Urothelium cell line (cell line): ENCODE measurements around the gene MTHFD1.
"Not testable (repeated sequence)": the region's sequence is repeated elsewhere in the genome, so short reads cannot be mapped to it uniquely, and the experiment has no call there.

Source experiments
- DNase-seq: peaks from one replicate; pipeline ENCODE4 v3.0.0; 2011; ENCODE audit warnings: low spot score, mixed read lengths
- FAIRE-seq: peaks from 2 replicates; lab custom pipeline; 2011; peaks lifted over from hg19 to GRCh38; lab: Jason Lieb, UNC

MTHFD1 gene

DNA sequence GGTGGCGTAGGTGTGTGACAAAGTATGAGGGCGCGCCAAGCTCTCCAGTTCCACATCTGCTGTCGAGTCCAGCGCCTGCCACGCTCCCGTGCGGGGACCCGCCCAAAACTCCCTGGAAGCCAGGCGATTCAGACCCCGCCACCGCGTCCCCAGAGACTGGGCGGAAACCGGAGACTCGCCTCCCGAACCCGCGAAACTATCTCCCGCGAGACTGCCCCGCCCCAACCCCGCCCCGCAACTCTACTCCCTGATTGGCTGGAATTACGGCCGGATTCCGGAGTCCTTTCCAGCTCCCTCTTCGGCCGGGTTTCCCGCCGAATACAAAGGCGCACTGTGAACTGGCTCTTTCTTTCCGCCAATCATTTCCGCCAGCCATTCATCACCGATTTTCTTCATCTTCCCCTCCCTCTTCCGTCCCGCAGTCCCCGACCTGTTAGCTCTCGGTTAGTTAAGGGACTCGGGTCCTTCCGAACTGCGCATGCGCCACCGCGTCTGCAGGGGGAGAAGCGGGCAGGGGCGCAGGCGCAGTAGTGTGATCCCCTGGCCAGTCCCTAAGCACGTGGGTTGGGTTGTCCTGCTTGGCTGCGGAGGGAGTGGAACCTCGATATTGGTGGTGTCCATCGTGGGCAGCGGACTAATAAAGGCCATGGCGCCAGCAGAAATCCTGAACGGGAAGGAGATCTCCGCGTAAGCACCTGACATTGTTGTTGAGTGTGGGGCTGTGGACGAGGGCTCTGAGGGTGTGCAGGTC lies at the start of gene MTHFD1:
TSS of gene MTHFD1 (plus strand) at position 572 of the 751 bp plus-strand sequence. CDS start at position 647, 75 bp downstream.
- DNase-seq (peak; percentile 100), FAIRE-seq (peak; percentile 99)

- DNase-seq, result peak; percentile 100
- FAIRE-seq, result peak; percentile 99
Observed at GRCh38 chr14:64338616-64339316, 49.4 kb upstream of the MTHFD1 start.

GRCh38 chr14:64340560-64341196 lies 47.5 kb upstream of the MTHFD1 start:
- no peak for FAIRE-seq
- no peak for DNase-seq

GRCh38 chr14:64347748-64348147 lies 40.4 kb upstream of the MTHFD1 start:
- FAIRE-seq (no peak), DNase-seq (no peak)

- FAIRE-seq (no peak), DNase-seq (no peak)
Observed at GRCh38 chr14:64349741-64350490, 38.2 kb upstream of the MTHFD1 start.

DNA sequence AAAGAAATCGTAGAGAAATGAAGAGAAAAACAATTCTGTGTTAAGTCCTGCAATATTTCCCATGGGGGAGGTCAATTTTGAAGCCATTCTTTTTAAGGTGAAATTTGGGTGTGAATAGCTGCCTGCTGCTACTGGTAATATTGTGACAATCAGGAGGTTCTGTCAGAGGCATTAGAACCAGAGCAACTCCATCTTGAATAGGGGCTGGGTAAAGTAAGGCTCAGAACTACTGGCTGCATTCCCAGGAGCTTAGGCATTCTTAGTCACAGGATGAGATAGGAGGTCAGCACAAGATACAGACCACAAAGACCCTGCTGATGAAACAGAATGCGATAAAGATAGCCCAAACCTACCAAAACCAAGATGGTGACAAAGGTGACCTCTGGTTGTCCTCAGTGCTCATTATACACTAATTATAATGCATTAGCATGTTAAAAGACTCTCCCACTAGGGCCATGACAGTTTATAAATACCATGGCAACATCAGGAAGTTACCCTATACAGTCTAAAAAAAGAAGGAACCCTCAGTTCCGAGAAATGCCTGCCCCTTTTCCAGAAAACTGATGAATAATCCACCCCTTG lies 24.8 kb upstream of the MTHFD1 start:
- FAIRE-seq (peak; percentile 86), DNase-seq (no peak)

DNA sequence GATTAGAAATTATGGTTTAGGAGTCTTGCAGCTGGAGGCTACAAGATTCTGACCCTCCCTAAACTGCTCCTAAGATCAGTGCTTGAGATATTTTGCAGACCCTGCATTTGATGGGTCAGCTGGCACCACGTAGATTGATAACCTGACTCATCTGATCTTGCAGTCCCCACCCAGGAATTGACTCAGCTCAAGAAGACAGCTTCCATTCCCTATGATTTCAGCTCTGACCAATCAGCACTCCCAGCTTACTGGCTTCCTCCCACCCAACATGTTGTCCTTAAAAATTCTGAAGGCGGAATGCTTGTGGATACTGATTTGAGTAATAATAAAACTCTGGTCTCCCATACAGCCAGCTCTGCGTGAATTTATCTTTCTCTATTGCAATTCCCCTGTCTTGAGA lies 23.2 kb upstream of the MTHFD1 start:
- no peak for DNase-seq
- no peak for FAIRE-seq

GRCh38 chr14:64365358-64365889 lies 22.7 kb upstream of the MTHFD1 start:
- not testable (repeated sequence) for DNase-seq, FAIRE-seq

- no peak for DNase-seq
- no peak for FAIRE-seq
Observed at GRCh38 chr14:64369201-64369600, 19.0 kb upstream of the MTHFD1 start.

DNA sequence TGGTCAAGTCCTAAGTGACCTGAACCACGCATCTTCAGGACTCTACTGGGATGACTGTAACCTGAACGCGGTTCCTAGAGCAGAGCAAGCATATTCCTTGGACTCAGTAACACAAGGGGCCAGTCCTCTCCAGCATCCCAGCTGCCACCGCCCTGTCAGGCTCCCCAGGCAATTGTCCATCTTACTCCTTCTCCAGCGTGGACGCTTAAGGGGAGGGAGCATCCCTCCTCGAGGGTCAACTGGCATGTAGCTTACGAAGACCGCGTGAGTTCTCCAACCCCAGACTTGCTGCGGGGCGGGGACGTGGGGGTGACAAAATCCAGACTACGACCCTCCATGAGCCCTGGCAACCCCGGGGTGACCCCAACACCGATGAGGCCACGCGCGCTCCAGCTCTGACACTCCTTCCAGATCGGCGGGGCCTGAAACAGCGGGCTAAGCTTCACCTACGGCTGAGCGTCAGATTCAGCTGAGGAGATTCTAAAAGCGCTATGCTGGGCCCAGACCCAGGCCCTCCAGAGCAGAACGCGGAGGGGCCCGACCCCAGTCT lies 846 bp upstream of the MTHFD1 start:
- DNase-seq (peak; percentile 58), FAIRE-seq (peak; percentile 30)

DNA sequence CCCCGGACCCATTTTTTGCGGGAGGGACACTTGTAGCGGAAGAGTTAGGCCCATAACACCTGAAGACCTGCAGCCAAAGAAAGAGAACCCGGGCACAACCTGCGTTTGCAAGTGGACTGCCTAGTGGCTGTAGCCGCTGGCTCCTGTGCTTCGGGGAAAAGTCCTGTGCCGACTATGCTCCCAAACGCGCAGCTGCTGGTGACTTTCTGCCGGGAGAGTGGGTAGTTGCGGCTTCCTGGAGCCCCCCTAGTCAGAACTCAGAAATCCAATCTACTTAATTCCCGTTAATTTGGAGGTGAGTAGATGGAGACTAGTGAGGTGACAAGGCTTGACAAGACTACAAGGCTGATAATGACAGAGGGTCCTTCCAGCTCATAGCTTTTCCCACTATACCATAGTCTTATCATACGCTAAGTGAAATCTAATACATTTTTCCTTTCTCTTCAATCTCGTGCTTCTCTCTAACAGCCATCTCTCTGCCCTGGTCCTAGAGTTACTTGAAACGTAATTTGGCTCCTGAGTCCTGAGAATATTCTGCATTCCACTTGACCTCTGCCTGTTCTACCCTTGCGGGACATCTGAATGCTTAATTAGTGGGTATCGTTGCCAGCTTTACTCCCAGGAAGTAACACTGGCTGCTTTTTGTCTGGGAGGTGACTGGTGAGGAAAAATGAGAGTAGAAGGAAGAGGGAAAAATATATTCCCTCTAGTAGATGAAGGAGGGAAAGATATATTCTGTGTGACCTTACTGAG lies 556 bp downstream of the MTHFD1 start:
- FAIRE-seq, result peak; percentile 42
- DNase-seq, result peak; percentile 54

- DNase-seq, result no peak
- no peak for FAIRE-seq
Observed at GRCh38 chr14:64391113-64391725, 3.1 kb downstream of the MTHFD1 start.

- DNase-seq, result no peak
Observed at GRCh38 chr14:64391986-64392385, 3.8 kb downstream of the MTHFD1 start.

DNA sequence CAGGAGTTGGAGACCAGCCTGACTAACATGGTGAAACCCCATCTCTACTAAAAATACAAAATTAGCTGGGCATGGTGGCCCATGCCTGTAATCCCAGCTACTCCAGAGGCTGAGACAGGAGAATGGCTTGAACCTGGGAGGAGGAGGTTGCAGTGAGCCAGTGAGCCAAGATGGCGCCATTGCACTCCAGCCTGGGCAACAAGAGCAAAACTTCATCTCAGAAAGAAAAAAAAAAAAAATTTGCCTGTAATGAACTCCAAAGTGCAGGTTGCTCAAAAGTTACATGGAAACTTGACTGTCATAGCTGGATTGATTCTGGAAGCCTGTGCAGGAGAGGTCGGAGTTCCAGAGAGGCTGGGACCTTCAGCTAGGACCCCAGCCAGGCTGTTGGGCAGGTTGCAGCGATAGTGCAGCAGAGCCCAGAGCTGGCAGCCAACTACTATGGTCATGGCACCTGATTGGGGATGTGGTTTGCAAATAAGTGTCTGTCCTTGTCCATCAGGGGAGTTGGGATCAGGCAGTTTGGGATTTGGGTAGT lies 5.1 kb downstream of the MTHFD1 start:
- DNase-seq, result not testable (repeated sequence)
- FAIRE-seq, result peak; percentile 55

More at GRCh38 chr14:64391986-64392385, 3.8 kb downstream of the MTHFD1 start:
- FAIRE-seq, result no peak

GRCh38 chr14:64394423-64394822 lies 6.3 kb downstream of the MTHFD1 start:
- FAIRE-seq, result no peak
- no peak for DNase-seq

DNA sequence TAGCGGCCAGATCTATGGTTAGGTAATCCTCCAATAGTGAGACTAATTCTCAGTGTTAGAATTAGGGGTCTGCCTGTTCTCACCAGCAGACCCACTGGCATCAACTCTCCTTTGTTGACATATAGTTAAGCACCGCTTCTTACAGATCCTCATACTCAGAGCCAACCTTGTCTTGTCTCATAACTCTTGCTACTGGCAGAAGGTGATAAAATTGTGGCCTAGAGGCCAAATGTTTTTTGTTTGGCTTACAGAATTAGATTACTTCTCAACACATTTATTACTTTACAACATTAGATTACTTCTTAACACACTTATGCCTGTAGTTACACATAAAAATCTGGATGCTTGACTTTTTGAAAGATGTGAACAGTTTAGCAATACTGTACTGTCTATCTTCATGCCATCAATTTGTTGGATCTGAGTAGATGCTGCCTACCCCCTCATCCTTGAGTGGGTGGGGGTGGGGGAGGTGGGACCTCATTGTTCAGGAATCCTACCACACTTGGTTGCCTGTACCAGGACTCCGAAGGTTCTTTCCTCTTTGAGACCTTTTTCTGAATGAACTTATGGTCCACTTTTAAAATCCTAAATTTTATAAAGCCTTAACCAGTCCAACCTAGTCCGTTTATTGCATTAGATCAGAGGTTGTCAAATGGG lies 7.0 kb downstream of the MTHFD1 start:
- FAIRE-seq, result no peak
- no peak for DNase-seq

GRCh38 chr14:64400829-64401459 lies 12.8 kb downstream of the MTHFD1 start:
- FAIRE-seq (no peak), DNase-seq (no peak)

GRCh38 chr14:64401949-64402348 lies 13.8 kb downstream of the MTHFD1 start:
- no peak for FAIRE-seq
- DNase-seq, result no peak
